ENCODE measurements around the gene APOD.

The APOD gene

DNA sequence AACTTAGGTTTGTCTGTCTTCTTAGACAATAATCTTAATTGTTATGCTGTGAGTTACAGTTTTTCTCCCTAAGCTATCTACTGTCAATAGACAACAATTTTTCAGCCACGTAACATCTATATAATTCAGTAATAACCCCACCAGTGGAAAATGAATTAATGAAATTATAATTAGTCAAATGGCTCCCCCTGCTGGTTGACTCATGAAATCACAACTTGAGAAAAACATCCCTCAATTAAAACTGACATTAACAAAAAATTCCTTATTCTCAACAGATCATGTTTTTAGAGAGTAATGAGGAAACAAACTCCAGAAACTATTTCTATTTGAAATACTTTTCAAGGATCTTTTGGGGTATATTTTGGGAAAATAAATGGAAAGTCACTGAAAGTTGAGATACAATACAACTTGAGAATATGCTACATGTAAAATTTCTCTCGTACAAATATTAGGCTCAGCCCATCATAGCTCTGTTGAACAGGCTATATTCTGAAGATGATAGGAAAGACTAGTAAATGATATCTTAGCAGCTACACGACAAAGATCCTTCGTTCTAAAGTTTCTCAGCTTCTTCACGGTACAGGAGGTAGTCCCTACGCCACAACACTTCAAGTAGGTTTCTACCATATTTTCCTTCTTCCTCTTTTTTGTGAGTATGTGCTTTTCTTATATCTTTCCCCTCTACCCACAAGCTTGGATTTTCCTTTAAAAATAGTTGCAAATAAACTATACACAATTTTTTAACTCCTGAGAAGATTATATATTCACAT, 61.3 kb downstream of the APOD start:
- TF ChIP-seq, protein P1, sequence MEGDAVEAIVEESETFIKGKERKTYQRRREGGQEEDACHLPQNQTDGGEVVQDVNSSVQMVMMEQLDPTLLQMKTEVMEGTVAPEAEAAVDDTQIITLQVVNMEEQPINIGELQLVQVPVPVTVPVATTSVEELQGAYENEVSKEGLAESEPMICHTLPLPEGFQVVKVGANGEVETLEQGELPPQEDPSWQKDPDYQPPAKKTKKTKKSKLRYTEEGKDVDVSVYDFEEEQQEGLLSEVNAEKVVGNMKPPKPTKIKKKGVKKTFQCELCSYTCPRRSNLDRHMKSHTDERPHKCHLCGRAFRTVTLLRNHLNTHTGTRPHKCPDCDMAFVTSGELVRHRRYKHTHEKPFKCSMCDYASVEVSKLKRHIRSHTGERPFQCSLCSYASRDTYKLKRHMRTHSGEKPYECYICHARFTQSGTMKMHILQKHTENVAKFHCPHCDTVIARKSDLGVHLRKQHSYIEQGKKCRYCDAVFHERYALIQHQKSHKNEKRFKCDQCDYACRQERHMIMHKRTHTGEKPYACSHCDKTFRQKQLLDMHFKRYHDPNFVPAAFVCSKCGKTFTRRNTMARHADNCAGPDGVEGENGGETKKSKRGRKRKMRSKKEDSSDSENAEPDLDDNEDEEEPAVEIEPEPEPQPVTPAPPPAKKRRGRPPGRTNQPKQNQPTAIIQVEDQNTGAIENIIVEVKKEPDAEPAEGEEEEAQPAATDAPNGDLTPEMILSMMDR (IDR thresholded peaks at IDR 0.05; ENCODE audit: low read depth, low read length): peak; percentile 47
- DNase-seq (ENCODE audit: extremely low read depth, low read depth): no peak

Data from AG09319 (cell line).